Natural killer cell (primary cell): Measurements from ENCODE around the gene SETD7. TPM values are rescaled to one million over a fixed set of nuclear protein-coding genes. Genes with fewer than 3 reads are reported as not detected.

Source experiments
- ATAC-seq, 3 donors: fragments of 150-1000 bp in 2 of 3; fragments of 200-7000 bp in 1 of 3; cut with Tn5 transposase; 1 replicate in 1 of 3; 2 replicates in 2 of 3; pipeline ENCODE4 v1.10.0; 2021; ENCODE audit warnings: mild to moderate bottlenecking in 2 of 3, moderate library complexity in 2 of 3
- DNase-seq, 2 donors: peaks; one replicate each; pipeline versions ENCODE4 v3.0.0 to v3.0.0-alpha.2; 2013 to 2021; ENCODE audit warnings: mixed read lengths in 1 of 2
- H3K27ac ChIP-seq: one replicate; pipeline ENCODE4 v1.5.1; 2013; ENCODE audit warnings: mild to moderate bottlenecking, low read length
- H3K27me3 ChIP-seq: one replicate; pipeline ENCODE4 v1.6.1; 2013; ENCODE audit warnings: low read length; ENCODE audit not compliant: control insufficient read depth, insufficient read depth
- H3K36me3 ChIP-seq: one replicate; pipeline ENCODE4 v1.6.1; 2013; ENCODE audit warnings: low read length; ENCODE audit not compliant: control insufficient read depth, insufficient read depth
- H3K4me1 ChIP-seq: one replicate; pipeline ENCODE4 v1.6.1; 2013; ENCODE audit warnings: low read length; ENCODE audit not compliant: control insufficient read depth, insufficient read depth
- H3K4me3 ChIP-seq: one replicate; pipeline ENCODE4 v1.5.1; 2013; ENCODE audit warnings: low read length
- H3K9me3 ChIP-seq: one replicate; pipeline ENCODE4 v1.6.1; 2013; ENCODE audit warnings: low read length; ENCODE audit not compliant: control insufficient read depth, insufficient read depth
- H3K27ac Mint-ChIP-seq, 2 donors: one replicate each; pipeline ENCODE4 v1.8.0; 2022; ENCODE audit warnings: mild to moderate bottlenecking in 2 of 2, mixed read lengths in 2 of 2, moderate library complexity in 1 of 2
- H3K27me3 Mint-ChIP-seq, 2 donors: one replicate each; pipeline ENCODE4 v1.8.0; 2022; ENCODE audit warnings: low read depth in 2 of 2, mixed read lengths in 2 of 2
- H3K36me3 Mint-ChIP-seq: one replicate; pipeline ENCODE4 v1.8.0; 2022; ENCODE audit warnings: mixed read lengths
- H3K4me1 Mint-ChIP-seq, 2 donors: one replicate each; pipeline ENCODE4 v1.8.0; 2022; ENCODE audit warnings: mixed read lengths in 2 of 2
- H3K4me3 Mint-ChIP-seq: one replicate; pipeline ENCODE4 v1.8.0; 2022; ENCODE audit warnings: mild to moderate bottlenecking, moderate library complexity, mixed read lengths
- H3K9me3 Mint-ChIP-seq, 2 donors: one replicate each; pipeline ENCODE4 v1.8.0; 2022; ENCODE audit warnings: mixed read lengths in 2 of 2
- CTCF ChIP-seq: fragments of 200-600 bp; IDR thresholded peaks from one replicate; pipeline ENCODE4 v1.8.0; 2022; ENCODE audit warnings: antibody characterized with exemption
- WGBS: methylation state at CpG from one replicate; pipeline ENCODE4 v1.1.7; 2013; ENCODE audit warnings: missing lambda C conversion rate; ENCODE audit not compliant: insufficient coverage; 5-methylcytosine and 5-hydroxymethylcytosine counted together
- intact Hi-C: fragments of 100-400 bp; cut with micrococcal nuclease; formaldehyde crosslinking; loops from one replicate; pipeline ENCODE4 v1.14.2; 2022
- total RNA-seq, 4 donors: library from RNA; stranded (reverse); fragments of 120-200 nt in 1 of 4; gene quantifications; one replicate each; pipeline versions ENCODE4 v1.2.3 to v1.2.4, GENCODE V29; 2013 to 2022

Gene SETD7
- total RNA-seq, 3 donors from 2014 or later (not counting 1 experiment from before 2014, with no cell fraction given) = 2.6 to 4.1 (median 3.3) TPM

GRCh38 chr4:139594591-139595185 is 38.7 kb upstream of the SETD7 start:
- H3K36me3 Mint-ChIP-seq = no peaks in the 10 kb centered on the region
- TF ChIP-seq CTCF = no peak
- ATAC-seq = no peak
- WGBS = 94% methylated on average over 3 of the region's 5 CpGs
- intact Hi-C loops = no loop called here
- no peaks in the 10 kb centered on the region for H3K4me1 Mint-ChIP-seq
- H3K4me3 Mint-ChIP-seq = no peak overlapping the region
- peaks cover 22 to 48% of the 10 kb centered on the region in 2 donors for H3K27me3 Mint-ChIP-seq
- DNase-seq = no peak
- no peaks in the 10 kb centered on the region for H3K9me3 ChIP-seq
- no peak overlapping the region for H3K27ac Mint-ChIP-seq
- no peaks in the 10 kb centered on the region for H3K9me3 Mint-ChIP-seq
- no peaks in the 10 kb centered on the region for H3K4me1 ChIP-seq
- no peak overlapping the region for H3K27ac ChIP-seq
- no peaks in the 10 kb centered on the region for H3K36me3 ChIP-seq
- H3K4me3 ChIP-seq = no peak overlapping the region
- no peaks in the 10 kb centered on the region for H3K27me3 ChIP-seq

GRCh38 chr4:139593091-139593564 is 37.1 kb upstream of the SETD7 start:
- Mint-ChIP-seq H3K9me3 (no peaks in the 10 kb centered on the region), H3K36me3 (no peaks in the 10 kb centered on the region), H3K27me3 (peaks cover 15 to 38% of the 10 kb centered on the region in 2 donors), H3K4me1 (no peaks in the 10 kb centered on the region), H3K4me3 (no peak overlapping the region), H3K27ac (no peak overlapping the region)
- Histone ChIP-seq H3K4me3 (no peak overlapping the region), H3K36me3 (no peaks in the 10 kb centered on the region), H3K4me1 (no peaks in the 10 kb centered on the region), H3K27ac (no peak overlapping the region), H3K9me3 (no peaks in the 10 kb centered on the region), H3K27me3 (no peaks in the 10 kb centered on the region)
- DNase-seq (no peak), ATAC-seq (no peak)
- WGBS = 91% methylated on average over 4 of the region's 4 CpGs
- no peak for TF ChIP-seq CTCF
- intact Hi-C loops = no loop called here

GRCh38 chr4:139589336-139590018 is 33.5 kb upstream of the SETD7 start:
- H3K27ac ChIP-seq = no peak overlapping the region
- H3K4me1 ChIP-seq = no peaks in the 10 kb centered on the region
- no peak for TF ChIP-seq CTCF
- intact Hi-C loops = no loop called here
- 78% methylated on average over 1 of the region's 1 CpG for WGBS
- DNase-seq (no peak), ATAC-seq (no peak)
- H3K27me3 ChIP-seq = no peaks in the 10 kb centered on the region
- H3K9me3 ChIP-seq = no peaks in the 10 kb centered on the region
- Mint-ChIP-seq H3K27me3 (peaks cover 3 to 4% of the 10 kb centered on the region in 2 donors), H3K9me3 (no peaks in the 10 kb centered on the region), H3K4me1 (no peaks in the 10 kb centered on the region), H3K36me3 (no peaks in the 10 kb centered on the region), H3K4me3 (no peak overlapping the region), H3K27ac (no peak overlapping the region)
- H3K36me3 ChIP-seq = no peaks in the 10 kb centered on the region
- no peak overlapping the region for H3K4me3 ChIP-seq
